H9 (cell line): ENCODE results near the gene GALNT7. TPM values are rescaled to one million over a fixed set of nuclear protein-coding genes. Genes with fewer than 3 reads are reported as not detected.

Experiments
- DNase-seq: peaks from one replicate; pipeline ENCODE4 v3.0.0-alpha.2; 2017
- H2AFZ ChIP-seq: one replicate; pipeline ENCODE4 v1.6.1; 2013; ENCODE audit warnings: mild to moderate bottlenecking, low read length, control low read depth, moderate library complexity
- H2AK5ac ChIP-seq: 2 replicates; pipeline ENCODE4 v1.6.1; 2013; ENCODE audit warnings: low read length, control low read depth, mixed read lengths; ENCODE audit not compliant: insufficient read length
- H2BK120ac ChIP-seq: one replicate; pipeline ENCODE4 v1.6.1; 2013; ENCODE audit warnings: low read depth, mild to moderate bottlenecking, low read length, control low read depth, inconsistent platforms; ENCODE audit not compliant: poor library complexity, severe bottlenecking
- H2BK12ac ChIP-seq: 2 replicates; pipeline ENCODE4 v1.6.1; 2013; ENCODE audit warnings: low read length, control low read depth, mixed read lengths, low read depth; ENCODE audit not compliant: insufficient read length
- H2BK15ac ChIP-seq: 2 replicates; pipeline ENCODE4 v1.6.1; 2013; ENCODE audit warnings: low read depth, low read length, control low read depth
- H2BK20ac ChIP-seq: one replicate; pipeline ENCODE4 v1.6.1; 2013; ENCODE audit warnings: low read depth, mild to moderate bottlenecking, low read length, control low read depth, inconsistent platforms; ENCODE audit not compliant: poor library complexity, severe bottlenecking
- H2BK5ac ChIP-seq: 2 replicates; pipeline ENCODE4 v1.6.1; 2013; ENCODE audit warnings: low read length, control low read depth, mixed read lengths; ENCODE audit not compliant: insufficient read length
- H3K14ac ChIP-seq: 2 replicates; pipeline ENCODE4 v1.6.1; 2013; ENCODE audit warnings: low read length, control low read depth; ENCODE audit not compliant: insufficient read depth
- H3K18ac ChIP-seq: 2 replicates; pipeline ENCODE4 v1.6.1; 2013; ENCODE audit warnings: low read depth, mild to moderate bottlenecking, mixed read lengths, low read length, control low read depth; ENCODE audit not compliant: insufficient read length
- H3K23ac ChIP-seq: 2 replicates; pipeline ENCODE4 v1.6.1; 2013; ENCODE audit warnings: low read length, control low read depth, mixed read lengths, low read depth; ENCODE audit not compliant: insufficient read length
- H3K23me2 ChIP-seq: 2 replicates; pipeline ENCODE4 v1.6.1; 2013; ENCODE audit warnings: low read depth, mild to moderate bottlenecking, mixed read lengths, low read length, control low read depth; ENCODE audit not compliant: insufficient read length, poor library complexity, severe bottlenecking
- H3K27ac ChIP-seq: 2 replicates; pipeline ENCODE4 v1.5.1; 2013; ENCODE audit warnings: low read length, control low read depth, mixed read lengths, low read depth; ENCODE audit not compliant: insufficient read length
- H3K27me3 ChIP-seq: 2 replicates; pipeline ENCODE4 v1.6.1; 2013; ENCODE audit warnings: low read length, control low read depth, inconsistent platforms; ENCODE audit not compliant: insufficient read depth
- H3K4ac ChIP-seq: 2 replicates; pipeline ENCODE4 v1.6.1; 2013; ENCODE audit warnings: low read depth, mild to moderate bottlenecking, control low read depth, inconsistent platforms, low read length, moderate library complexity
- H3K4me1 ChIP-seq: 2 replicates; pipeline ENCODE4 v1.6.1; 2013; ENCODE audit warnings: low read length, control low read depth, inconsistent platforms; ENCODE audit not compliant: insufficient read depth
- H3K4me2 ChIP-seq: 2 replicates; pipeline ENCODE4 v1.6.1; 2013; ENCODE audit warnings: low read length, control low read depth, mixed read lengths; ENCODE audit not compliant: insufficient read length, insufficient read depth
- H3K56ac ChIP-seq: 2 replicates; pipeline ENCODE4 v1.6.1; 2013; ENCODE audit warnings: low read depth, mild to moderate bottlenecking, mixed read lengths, low read length, control low read depth; ENCODE audit not compliant: insufficient read length
- H3K79me1 ChIP-seq: 2 replicates; pipeline ENCODE4 v1.6.1; 2013; ENCODE audit warnings: low read depth, mild to moderate bottlenecking, moderate library complexity, low read length, control low read depth, inconsistent platforms; ENCODE audit not compliant: insufficient read depth, poor library complexity, severe bottlenecking
- H3K79me2 ChIP-seq: 2 replicates; pipeline ENCODE4 v1.6.1; 2013; ENCODE audit warnings: low read length, control low read depth, inconsistent platforms; ENCODE audit not compliant: insufficient read depth
- H3K9ac ChIP-seq: 2 replicates; pipeline ENCODE4 v1.6.1; 2013; ENCODE audit warnings: low read length, control low read depth, mixed read lengths; ENCODE audit not compliant: insufficient read length; ENCODE audit errors: extremely low read depth
- H3K9me3 ChIP-seq: one replicate; pipeline ENCODE4 v1.6.1; 2013; ENCODE audit warnings: low read depth, low read length, inconsistent platforms; ENCODE audit not compliant: control insufficient read depth
- H3T11ph ChIP-seq: one replicate; pipeline ENCODE4 v1.6.1; 2013; ENCODE audit warnings: mild to moderate bottlenecking, low read length, control low read depth, inconsistent platforms
- H4K20me1 ChIP-seq: one replicate; pipeline ENCODE4 v1.6.1; 2013; ENCODE audit not compliant: control insufficient read depth, insufficient read length, insufficient read depth
- H4K5ac ChIP-seq: 2 replicates; pipeline ENCODE4 v1.6.1; 2013; ENCODE audit warnings: low read depth, mild to moderate bottlenecking, mixed read lengths, low read length, control low read depth; ENCODE audit not compliant: insufficient read length
- H4K8ac ChIP-seq: replicated peaks from 2 replicates; pipeline ENCODE4 v1.6.1; 2013; ENCODE audit warnings: low read length, control low read depth, mixed read lengths, low read depth; ENCODE audit not compliant: insufficient read length
- H4K91ac ChIP-seq: 2 replicates; pipeline ENCODE4 v1.6.1; 2013; ENCODE audit warnings: low read depth, mild to moderate bottlenecking, moderate library complexity, mixed read lengths, low read length, control low read depth; ENCODE audit not compliant: insufficient read length
- H3K27ac Mint-ChIP-seq, 3 experiments: 2 replicates in 2 of 3; 3 replicates in 1 of 3; pipeline ENCODE4 v1.8.0; 2020 to 2021; ENCODE audit warnings: mixed read lengths in 3 of 3, mild to moderate bottlenecking in 1 of 3, moderate library complexity in 1 of 3
- H3K27me3 Mint-ChIP-seq: 2 replicates; pipeline ENCODE4 v1.8.0; 2021; ENCODE audit warnings: low read depth, mild to moderate bottlenecking, moderate library complexity, mixed read lengths
- H3K36me3 Mint-ChIP-seq, 3 experiments: 2 replicates in 2 of 3; 3 replicates in 1 of 3; pipeline ENCODE4 v1.8.0; 2020 to 2021; ENCODE audit warnings: low read depth in 3 of 3, mixed read lengths in 3 of 3; ENCODE audit not compliant: insufficient read depth in 1 of 3
- H3K4me1 Mint-ChIP-seq, 2 experiments: 2 replicates each; pipeline ENCODE4 v1.8.0; 2020; ENCODE audit warnings: mixed read lengths in 2 of 2
- H3K4me3 Mint-ChIP-seq, 2 experiments: 2 replicates in 1 of 2; 3 replicates in 1 of 2; pipeline ENCODE4 v1.8.0; 2020 to 2021; ENCODE audit warnings: mild to moderate bottlenecking in 2 of 2, mixed read lengths in 2 of 2, moderate library complexity in 1 of 2
- H3K9me3 Mint-ChIP-seq, 2 experiments: 2 replicates in 1 of 2; 3 replicates in 1 of 2; pipeline ENCODE4 v1.8.0; 2020; ENCODE audit warnings: mild to moderate bottlenecking in 2 of 2, mixed read lengths in 2 of 2, moderate library complexity in 1 of 2
- CTCF ChIP-seq: fragments of 200-600 bp; sonication (generic); conservative IDR thresholded peaks from 3 replicates; pipeline ENCODE4 v1.8.0; 2021; ENCODE audit warnings: antibody characterized with exemption, mild to moderate bottlenecking
- WGBS: extraction: QIAGEN DNeasy Blood & Tissue Kit; methylation state at CpG from one replicate; pipeline ENCODE4 v1.1.7; 2013; ENCODE audit warnings: missing lambda C conversion rate, low lambda C conversion rate, mixed read lengths; ENCODE audit not compliant: insufficient read length; ENCODE audit errors: extremely low coverage; 5-methylcytosine and 5-hydroxymethylcytosine counted together
- total RNA-seq: library from RNA; stranded (reverse); gene quantifications from 2 replicates; pipeline ENCODE4 v1.2.1, GENCODE V29; 2021

Gene GALNT7
- total RNA-seq, 1 experiment from 2014 or later, result 57.3 TPM

- no CpG with 5 or more reads among the region's 1 CpG for WGBS
- no peaks in the 10 kb centered on the region for H3K27me3 ChIP-seq
- H3K23me2 ChIP-seq, result no peaks in the 10 kb centered on the region
- no peak overlapping the region for H3K27ac ChIP-seq
- no peak overlapping the region for H3K4me2 ChIP-seq
- peaks cover 2 to 4% (median 3%) of the 10 kb centered on the region in 3 experiments; a peak in 4 of 7 replicates for H3K36me3 Mint-ChIP-seq
- H3K4me1 Mint-ChIP-seq, result peaks cover 38 to 58% of the 10 kb centered on the region in 2 experiments
- no peak overlapping the region for H2BK12ac ChIP-seq
- H3T11ph ChIP-seq, result no peak overlapping the region
- peaks cover 4% of the 10 kb centered on the region; the same call in 1 of the 2 replicates for H3K4me1 ChIP-seq
- H3K27me3 Mint-ChIP-seq, result no peaks in the 10 kb centered on the region
- no peak overlapping the region for H4K91ac ChIP-seq
- no peak overlapping the region; a peak in 1 of 5 replicates for H3K4me3 Mint-ChIP-seq
- H2BK20ac ChIP-seq, result no peak overlapping the region
- no peak overlapping the region for H2BK5ac ChIP-seq
- no peak overlapping the region for H3K23ac ChIP-seq
- no peak overlapping the region for H4K8ac ChIP-seq
- no peaks in the 10 kb centered on the region for H3K9me3 Mint-ChIP-seq
- H2AFZ ChIP-seq, result no peak overlapping the region
- H4K5ac ChIP-seq, result no peak overlapping the region
- H3K56ac ChIP-seq, result no peak overlapping the region
- no peak overlapping the region for H3K18ac ChIP-seq
- H2BK15ac ChIP-seq, result no peak overlapping the region
- no peaks in the 10 kb centered on the region for H3K79me1 ChIP-seq
- H2AK5ac ChIP-seq, result no peak overlapping the region
- H3K27ac Mint-ChIP-seq, result no peak overlapping the region
- no peak overlapping the region for H3K9ac ChIP-seq
- H2BK120ac ChIP-seq, result no peak overlapping the region
- TF ChIP-seq CTCF, result no peak
- H4K20me1 ChIP-seq, result no peaks in the 10 kb centered on the region
- no peak overlapping the region for H3K4ac ChIP-seq
- no peaks in the 10 kb centered on the region for H3K9me3 ChIP-seq
- DNase-seq, result no peak
- no peak overlapping the region for H3K14ac ChIP-seq
- peaks cover 13% of the 10 kb centered on the region; the same call in 1 of the 2 replicates for H3K79me2 ChIP-seq
These were observed 43.2 kb downstream of the GALNT7 start for GRCh38 chr4:173211838-173212237.
